IPS DF 4.7 (cell line): ENCODE measurements around the gene TEX47.

Source experiments
- DNase-seq: peaks from one replicate; pipeline ENCODE4 v3.0.0-alpha.2; 2013; ENCODE audit warnings: low spot score; ENCODE audit errors: extremely low read depth

The TEX47 gene

GRCh38 chr7:88795553-88795952 lies at the start of gene TEX47:
TSS of gene TEX47 (minus strand) at chr7:88795737. CDS start at chr7:88794942, 795 bp downstream.
- no peak for DNase-seq

GRCh38 chr7:88845091-88845490 lies 49.6 kb upstream of the TEX47 start:
- no peak for DNase-seq

- DNase-seq = no peak
These were observed 46.7 kb upstream of the TEX47 start for GRCh38 chr7:88842201-88842600.

GRCh38 chr7:88835147-88835728 lies 39.7 kb upstream of the TEX47 start:
- peak; percentile 3 for DNase-seq

GRCh38 chr7:88826222-88826621 lies 30.7 kb upstream of the TEX47 start:
- DNase-seq = no peak

- DNase-seq = no peak
These were observed 23.0 kb upstream of the TEX47 start for GRCh38 chr7:88818552-88818951.

- no peak for DNase-seq
These were observed 10.9 kb upstream of the TEX47 start for GRCh38 chr7:88806280-88807037.

- DNase-seq = no peak
These were observed 5.5 kb upstream of the TEX47 start for GRCh38 chr7:88801046-88801445.

GRCh38 chr7:88792361-88792760 lies 3.2 kb downstream of the TEX47 start:
- no peak for DNase-seq

- no peak for DNase-seq
These were observed 3.6 kb downstream of the TEX47 start for GRCh38 chr7:88791891-88792290.

GRCh38 chr7:88789480-88790064 lies 6.0 kb downstream of the TEX47 start:
- DNase-seq = no peak

GRCh38 chr7:88787777-88788176 lies 7.8 kb downstream of the TEX47 start:
- DNase-seq = no peak

- no peak for DNase-seq
These were observed 19.7 kb downstream of the TEX47 start for GRCh38 chr7:88775838-88776237.

- no peak for DNase-seq
These were observed 22.8 kb downstream of the TEX47 start for GRCh38 chr7:88772776-88773175.

- no peak for DNase-seq
These were observed 24.1 kb downstream of the TEX47 start for GRCh38 chr7:88771417-88771816.

GRCh38 chr7:88761779-88762178 lies 33.8 kb downstream of the TEX47 start:
- DNase-seq = no peak

GRCh38 chr7:88760136-88760515 lies 35.4 kb downstream of the TEX47 start:
- DNase-seq = no peak

GRCh38 chr7:88759230-88760135 lies 36.1 kb downstream of the TEX47 start, which contains the start of gene ZNF804B:
TSS of gene ZNF804B (plus strand) at chr7:88759700. CDS start at chr7:88759977, 277 bp downstream.
- no peak for DNase-seq

- no peak for DNase-seq
These were observed 36.9 kb downstream of the TEX47 start for GRCh38 chr7:88758381-88759229.

- no peak for DNase-seq
These were observed 38.2 kb downstream of the TEX47 start for GRCh38 chr7:88757371-88757770.

GRCh38 chr7:88756802-88757201 lies 38.7 kb downstream of the TEX47 start:
- no peak for DNase-seq
